Fibroblast of skin of right quadriceps (primary cell): ENCODE results near the gene SSR4.

Experiments used
- DNase-seq: peaks from one replicate; pipeline ENCODE4 v3.0.0-alpha.2; 2013

The SSR4 gene

GRCh38 chrX:153782313-153782712 lies 12.2 kb upstream of the SSR4 start:
- DNase-seq = no peak

GRCh38 chrX:153782871-153783270 lies 11.6 kb upstream of the SSR4 start:
- DNase-seq = no peak

- DNase-seq = no peak
These were observed 11.0 kb upstream of the SSR4 start for GRCh38 chrX:153783378-153784013.

- no peak for DNase-seq
These were observed 10.0 kb upstream of the SSR4 start for GRCh38 chrX:153784325-153784967.

GRCh38 chrX:153786669-153787068 lies 7.8 kb upstream of the SSR4 start:
- DNase-seq = no peak

GRCh38 chrX:153789654-153790053 lies 4.8 kb upstream of the SSR4 start:
- no peak for DNase-seq

- DNase-seq = no peak
These were observed 3.2 kb upstream of the SSR4 start for GRCh38 chrX:153791104-153791852.

- no peak for DNase-seq
These were observed 2.1 kb upstream of the SSR4 start for GRCh38 chrX:153792368-153792767.

GRCh38 chrX:153793291-153793690 lies 1.2 kb upstream of the SSR4 start:
- no peak for DNase-seq

- no peak for DNase-seq
These were observed 689 bp downstream of the SSR4 start for GRCh38 chrX:153794897-153795816.

- no peak for DNase-seq
These were observed 3.0 kb downstream of the SSR4 start for GRCh38 chrX:153797415-153798015.

- no peak for DNase-seq
These were observed 4.9 kb downstream of the SSR4 start for GRCh38 chrX:153799326-153799725.

- no peak for DNase-seq
These were observed 5.8 kb downstream of the SSR4 start for GRCh38 chrX:153800177-153800722.

GRCh38 chrX:153800746-153801145 lies 6.3 kb downstream of the SSR4 start:
- no peak for DNase-seq

GRCh38 chrX:153801669-153802068 lies 7.2 kb downstream of the SSR4 start:
- DNase-seq = no peak

GRCh38 chrX:153802513-153803045 lies 8.1 kb downstream of the SSR4 start:
- DNase-seq = no peak

GRCh38 chrX:153803211-153804099 lies 9.0 kb downstream of the SSR4 start:
- DNase-seq = no peak

- DNase-seq = no peak
These were observed 9.7 kb downstream of the SSR4 start for GRCh38 chrX:153804100-153804595.

- no peak for DNase-seq
These were observed 10.2 kb downstream of the SSR4 start for GRCh38 chrX:153804621-153805020.

GRCh38 chrX:153805436-153805835 lies 11.0 kb downstream of the SSR4 start:
- no peak for DNase-seq
